ENCODE measurements around the gene PCCA. TPM values are rescaled to one million over a fixed set of nuclear protein-coding genes. Genes with fewer than 3 reads are reported as not detected.

PCCA gene
- total RNA-seq, 4 donors from 2014 or later, result 33.8 to 40.3 (median 39.0) TPM

- 75% methylated on average over 2 of the region's 2 CpGs for WGBS
- TF ChIP-seq EP300 (IDR thresholded peaks at IDR 0.05) (no peak), POLR2A (IDR thresholded peaks at IDR 0.05; ENCODE audit: low read depth) (no peak), CTCF (IDR thresholded peaks at IDR 0.05) (no peak), POLR2AphosphoS5 (IDR thresholded peaks at IDR 0.05) (no peak)
- intact Hi-C loops (cut with DNase I), result no loop called here
- H3K36me3 ChIP-seq, result no peaks in the 10 kb centered on the region
- no peak overlapping the region for H3K4me3 ChIP-seq
- DNase-seq (ENCODE audit: extremely low spot score), result no peak
- peaks cover 0 to 20% (median 9%) of the 10 kb centered on the region in 4 donors for H3K4me1 ChIP-seq
- H3K9me3 ChIP-seq, result no peaks in the 10 kb centered on the region
- H3K27me3 ChIP-seq, result no peaks in the 10 kb centered on the region
- H3K27ac ChIP-seq (replicated peaks in 1 of 4), result no peak overlapping the region
Observed at GRCh38 chr13:100176801-100177400, 88.0 kb downstream of the PCCA start.

- Histone ChIP-seq H3K4me3 (no peak overlapping the region), H3K9me3 (no peaks in the 10 kb centered on the region), H3K27me3 (no peaks in the 10 kb centered on the region), H3K36me3 (no peaks in the 10 kb centered on the region), H3K27ac (replicated peaks in 1 of 4) (no peak overlapping the region), H3K4me1 (peaks cover 0 to 20% (median 9%) of the 10 kb centered on the region in 4 donors)
- intact Hi-C loops (cut with DNase I), result no loop called here
- WGBS, result 97% methylated on average over 2 of the region's 2 CpGs
- TF ChIP-seq EP300 (IDR thresholded peaks at IDR 0.05) (no peak), POLR2AphosphoS5 (IDR thresholded peaks at IDR 0.05) (no peak), POLR2A (IDR thresholded peaks at IDR 0.05; ENCODE audit: low read depth) (no peak), CTCF (IDR thresholded peaks at IDR 0.05) (no peak)
- no peak for DNase-seq (ENCODE audit: extremely low spot score)
Observed at GRCh38 chr13:100178309-100178708, 89.4 kb downstream of the PCCA start.

GRCh38 chr13:100179276-100179675, 90.4 kb downstream of the PCCA start:
- intact Hi-C loops (cut with DNase I), result no loop called here
- Histone ChIP-seq H3K4me1 (peaks cover 0 to 20% (median 9%) of the 10 kb centered on the region in 4 donors), H3K27ac (replicated peaks in 1 of 4) (no peak overlapping the region), H3K36me3 (no peaks in the 10 kb centered on the region), H3K4me3 (no peak overlapping the region), H3K27me3 (no peaks in the 10 kb centered on the region), H3K9me3 (no peaks in the 10 kb centered on the region)
- DNase-seq (ENCODE audit: extremely low spot score), result no peak
- WGBS, result 90% methylated on average over 3 of the region's 3 CpGs
- no peak for TF ChIP-seq CTCF (IDR thresholded peaks at IDR 0.05)
- TF ChIP-seq EP300 (IDR thresholded peaks at IDR 0.05), result no peak
- no peak for TF ChIP-seq POLR2AphosphoS5 (IDR thresholded peaks at IDR 0.05)
- TF ChIP-seq POLR2A (IDR thresholded peaks at IDR 0.05; ENCODE audit: low read depth), result no peak

- WGBS, result 71% methylated on average over 4 of the region's 4 CpGs
- Histone ChIP-seq H3K27ac (replicated peaks in 1 of 4) (no peak overlapping the region), H3K4me3 (no peak overlapping the region), H3K4me1 (no peaks in the 10 kb centered on the region), H3K9me3 (no peaks in the 10 kb centered on the region), H3K36me3 (no peaks in the 10 kb centered on the region), H3K27me3 (no peaks in the 10 kb centered on the region)
- intact Hi-C loops (cut with DNase I), result no loop called here
- DNase-seq (ENCODE audit: extremely low spot score), result no peak
- TF ChIP-seq EP300 (IDR thresholded peaks at IDR 0.05) (no peak), CTCF (IDR thresholded peaks at IDR 0.05) (no peak), POLR2AphosphoS5 (IDR thresholded peaks at IDR 0.05) (no peak), POLR2A (IDR thresholded peaks at IDR 0.05; ENCODE audit: low read depth) (no peak)
Observed at GRCh38 chr13:100182900-100183490, 94.1 kb downstream of the PCCA start.

All from esophagus muscularis mucosa (tissue), 4 donors.